Measurements from ENCODE around the gene RPAIN.
"Not testable (repeated sequence)": the region's sequence is repeated elsewhere in the genome, so short reads cannot be mapped to it uniquely, and the experiment has no call there.

The RPAIN gene

DNA sequence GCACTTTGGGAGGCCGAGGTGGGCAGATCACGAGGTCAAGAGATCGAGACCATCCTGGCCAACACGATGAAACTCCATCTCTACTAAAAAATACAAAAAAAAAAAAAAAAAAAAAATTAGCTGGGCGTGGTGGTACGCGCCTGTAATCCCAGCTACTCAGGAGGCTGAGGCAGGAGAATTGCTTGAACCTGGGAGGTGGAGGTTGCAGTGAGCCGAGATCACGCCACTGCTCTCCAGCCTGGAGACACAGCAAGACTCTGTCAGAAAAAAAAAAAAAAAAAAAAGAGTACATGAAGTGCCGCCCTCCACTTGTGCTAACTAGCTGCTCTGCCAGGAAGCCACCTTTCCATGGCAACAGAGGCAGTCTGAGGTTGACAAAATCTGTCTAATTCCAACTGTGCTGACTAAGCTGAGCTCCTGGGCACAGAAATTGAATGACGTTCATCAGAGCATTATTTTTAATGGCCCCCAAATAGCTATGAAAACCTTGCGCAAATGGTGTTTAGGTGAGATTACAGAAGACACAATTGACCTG is 15.9 kb downstream of the RPAIN start:
- POLR2A ChIA-PET = interaction anchor here (0.6 to 3.3 kb wide), 4 partner anchors 9 to 1537 kb away, joined by 3 to 21 read pairs (median 6); partner anchors contain the start of genes NUP88 and RPAIN
- H3K4me1 ChIP-seq (ENCODE audit: control insufficient read depth, insufficient read depth, low read length); H3K4me3 ChIP-seq (ENCODE audit: low read depth, low read length); H3K9me3 ChIP-seq (ENCODE audit: control insufficient read depth, insufficient read depth, low read depth, low read length): not testable (repeated sequence)
- H3K27ac ChIP-seq (ENCODE audit: extremely low read depth, low read depth, low read length) = 0 out of 2 replicates have a peak overlapping the region, but pooled peaks have one; percentile 21
- CTCF ChIA-PET = interaction anchor here (0.6 to 1.1 kb wide), 5 partner anchors 13 to 1109 kb away, joined by 3 to 4 read pairs (median 4); no protein-coding TSS in a partner anchor
- 0 out of 2 replicates have a peak, but pooled peaks have one; percentile 11 for TF ChIP-seq ZBTB17 (tag by site-specific recombination; IDR thresholded peaks at IDR 0.05)
- TF ChIP-seq, protein P1, sequence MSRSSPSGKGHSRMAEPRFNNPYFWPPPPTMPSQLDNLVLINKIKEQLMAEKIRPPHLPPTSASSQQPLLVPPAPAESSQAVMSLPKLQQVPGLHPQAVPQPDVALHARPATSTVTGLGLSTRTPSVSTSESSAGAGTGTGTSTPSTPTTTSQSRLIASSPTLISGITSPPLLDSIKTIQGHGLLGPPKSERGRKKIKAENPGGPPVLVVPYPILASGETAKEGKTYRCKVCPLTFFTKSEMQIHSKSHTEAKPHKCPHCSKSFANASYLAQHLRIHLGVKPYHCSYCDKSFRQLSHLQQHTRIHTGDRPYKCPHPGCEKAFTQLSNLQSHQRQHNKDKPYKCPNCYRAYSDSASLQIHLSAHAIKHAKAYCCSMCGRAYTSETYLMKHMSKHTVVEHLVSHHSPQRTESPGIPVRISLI (tag by site-specific recombination; IDR thresholded peaks at IDR 0.05) = peak; percentile 94
- TF ChIP-seq ZNF629 (tag by site-specific recombination; IDR thresholded peaks at IDR 0.05) = peak; percentile 31; the same call in 1 of the 2 replicates
- peak; percentile 61 for TF ChIP-seq ZNF600 (tag by site-specific recombination; IDR thresholded peaks at IDR 0.05)
- H3K36me3 ChIP-seq (ENCODE audit: control insufficient read depth in 2 of 2, insufficient read depth in 1 of 2, low read length in 2 of 2) = peaks cover 58 to 74% of the 10 kb centered on the region in 2 experiments

DNA sequence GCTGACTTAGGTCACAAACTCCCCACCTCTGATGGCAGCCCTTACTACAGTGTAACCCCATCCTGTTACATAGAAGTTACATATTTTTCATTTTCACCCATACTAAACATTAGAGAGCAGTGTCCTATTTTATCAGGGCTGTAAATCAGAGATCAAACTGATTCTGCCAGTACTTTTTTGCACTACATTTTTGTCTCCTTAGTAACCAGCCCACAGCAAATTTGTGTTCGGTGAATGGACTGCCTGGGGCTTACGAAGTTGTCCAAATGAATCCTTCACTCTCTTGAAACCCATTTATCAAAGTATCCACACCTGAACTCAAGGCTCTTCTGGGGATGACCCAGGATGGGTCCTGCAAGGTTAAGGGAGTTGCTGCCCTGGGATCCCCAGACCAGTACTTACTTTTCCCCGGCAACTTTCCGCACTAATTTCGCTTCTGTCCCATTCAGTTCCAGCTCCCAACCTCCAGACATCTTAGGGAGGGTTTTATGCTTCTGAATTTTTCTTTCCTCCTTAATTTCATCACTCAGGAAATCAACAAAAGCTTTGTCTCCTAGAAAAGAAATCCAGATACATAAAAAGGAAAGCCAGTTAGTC is 17.8 kb downstream of the RPAIN start:
- peak; percentile 61; the same call in 1 of the 2 replicates for TF ChIP-seq PRDM1 (tag by site-specific recombination; IDR thresholded peaks at IDR 0.05)
- no peak for TF ChIP-seq EGR2 (tag by site-specific recombination; IDR thresholded peaks at IDR 0.05; ENCODE audit: low read depth)
- TF ChIP-seq ZNF292 (tag by site-specific recombination; IDR thresholded peaks at IDR 0.05; ENCODE audit: borderline replicate concordance, low read depth) = no peak
- TF ChIP-seq ZNF114 (tag by site-specific recombination; IDR thresholded peaks at IDR 0.05) = no peak
- no peak for TF ChIP-seq ZNF426 (tag by site-specific recombination; IDR thresholded peaks at IDR 0.05)
- no peak for TF ChIP-seq ZNF843 (tag by site-specific recombination; IDR thresholded peaks at IDR 0.05)
- TF ChIP-seq ZEB2 (tag by site-specific recombination; IDR thresholded peaks at IDR 0.05) = no peak
- no peak for TF ChIP-seq SP3 (tag by site-specific recombination; IDR thresholded peaks at IDR 0.05)
- no peaks in the 10 kb centered on the region for H3K4me1 ChIP-seq (ENCODE audit: control insufficient read depth, insufficient read depth, low read length)
- H3K9me3 ChIP-seq (ENCODE audit: control insufficient read depth, insufficient read depth, low read depth, low read length) = no peaks in the 10 kb centered on the region
- peak overlapping the region; percentile 94 for H3K27ac ChIP-seq (ENCODE audit: extremely low read depth, low read depth, low read length)
- H3K36me3 ChIP-seq (ENCODE audit: control insufficient read depth in 2 of 2, insufficient read depth in 1 of 2, low read length in 2 of 2) = peaks cover 41 to 68% of the 10 kb centered on the region in 2 experiments
- ChIA-PET CTCF (interaction anchor here (0.6 to 3.7 kb wide), 11 partner anchors 8 to 140 kb away, joined by 3 to 26 read pairs (median 7); partner anchors contain the start of gene DHX33), POLR2A (interaction anchor here (0.9 to 1.4 kb wide), 2 partner anchors 18 to 47 kb away, joined by 3 read pairs; partner anchors contain the start of genes NUP88 and RPAIN)
- H3K4me3 ChIP-seq (ENCODE audit: low read depth, low read length) = peak overlapping the region; percentile 90

DNA sequence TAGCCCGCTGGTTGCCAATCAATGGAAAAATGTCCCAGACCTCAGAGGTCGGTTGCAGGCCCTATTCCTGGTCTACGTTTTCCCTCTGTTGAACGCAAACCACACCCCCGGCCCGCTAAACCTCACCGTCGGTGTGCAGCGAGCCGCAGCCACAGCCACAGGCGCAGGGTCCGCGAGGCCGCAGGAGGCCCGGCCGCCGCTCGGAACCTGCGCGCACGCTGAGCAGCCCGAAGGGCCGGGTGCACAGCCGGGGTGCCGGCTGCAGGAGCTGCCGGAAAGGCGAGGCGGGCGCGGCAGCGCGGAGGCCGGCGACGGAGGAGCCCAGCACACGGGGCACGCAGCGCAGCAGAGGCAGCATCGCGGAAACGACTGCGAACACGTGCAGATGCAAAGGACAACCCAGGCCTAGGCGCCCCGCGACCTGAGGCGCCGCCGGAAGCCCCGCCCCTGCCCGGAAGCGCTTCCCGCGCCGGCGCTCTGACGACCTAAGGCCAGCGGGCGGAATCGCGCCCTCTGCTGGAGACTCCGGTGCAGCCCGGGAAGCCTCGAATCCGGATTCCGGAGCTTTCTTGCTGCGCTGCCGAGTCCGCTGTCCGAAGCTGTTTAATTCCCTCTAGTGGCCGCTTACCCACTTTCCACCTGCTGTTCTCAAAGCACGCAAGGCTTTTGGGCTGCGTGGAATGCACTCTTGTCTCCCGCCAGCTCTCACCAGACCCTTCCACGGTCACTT is 18.9 kb downstream of the RPAIN start, which contains the start of gene C1QBP:
C1QBP (minus strand) TSS at position 440 of the 730 bp plus-strand sequence; CDS start at position 358, 82 bp downstream.
- no peaks in the 10 kb centered on the region for H3K4me1 ChIP-seq (ENCODE audit: control insufficient read depth, insufficient read depth, low read length)
- ChIA-PET CTCF (interaction anchor here (0.6 to 3.7 kb wide), 48 partner anchors 8 to 1649 kb away, joined by 3 to 26 read pairs (median 4); partner anchors contain the start of genes DHX33, ENO3, NUP88 and RPAIN), POLR2A (interaction anchor here (0.6 to 1.4 kb wide), 12 partner anchors 8 to 247 kb away, joined by 3 to 7 read pairs (median 4); partner anchors contain the start of genes DHX33, NUP88, RPAIN and ZNF594)
- no peaks in the 10 kb centered on the region for H3K9me3 ChIP-seq (ENCODE audit: control insufficient read depth, insufficient read depth, low read depth, low read length)
- H3K27ac ChIP-seq (ENCODE audit: extremely low read depth, low read depth, low read length) = peak within 1 kb of the TSS; percentile 94
- H3K4me3 ChIP-seq (ENCODE audit: low read depth, low read length) = peak within 1 kb of the TSS; percentile 90
- peaks cover 31 to 67% of the 10 kb centered on the region in 2 experiments for H3K36me3 ChIP-seq (ENCODE audit: control insufficient read depth in 2 of 2, insufficient read depth in 1 of 2, low read length in 2 of 2)
- TF ChIP-seq ZNF561 (tag by site-specific recombination; IDR thresholded peaks at IDR 0.05; ENCODE audit: borderline replicate concordance) (0 out of 2 replicates have a peak, but pooled peaks have one; percentile 39), ZIC2 (tag by site-specific recombination; IDR thresholded peaks at IDR 0.05) (0 out of 2 replicates have a peak, but pooled peaks have one; percentile 31), ZNF501 (tag by site-specific recombination; IDR thresholded peaks at IDR 0.05) (0 out of 2 replicates have a peak, but pooled peaks have one; percentile 45), ZNF707 (tag by site-specific recombination; IDR thresholded peaks at IDR 0.05) (no peak), ZNF677 (tag by site-specific recombination; IDR thresholded peaks at IDR 0.05) (0 out of 2 replicates have a peak, but pooled peaks have one; percentile 25), ZFP3 (tag by site-specific recombination; IDR thresholded peaks at IDR 0.05; ENCODE audit: low read depth) (no peak), ZSCAN30 (tag by site-specific recombination; IDR thresholded peaks at IDR 0.05) (peak; percentile 67)
- TF ChIP-seq, protein P2, sequence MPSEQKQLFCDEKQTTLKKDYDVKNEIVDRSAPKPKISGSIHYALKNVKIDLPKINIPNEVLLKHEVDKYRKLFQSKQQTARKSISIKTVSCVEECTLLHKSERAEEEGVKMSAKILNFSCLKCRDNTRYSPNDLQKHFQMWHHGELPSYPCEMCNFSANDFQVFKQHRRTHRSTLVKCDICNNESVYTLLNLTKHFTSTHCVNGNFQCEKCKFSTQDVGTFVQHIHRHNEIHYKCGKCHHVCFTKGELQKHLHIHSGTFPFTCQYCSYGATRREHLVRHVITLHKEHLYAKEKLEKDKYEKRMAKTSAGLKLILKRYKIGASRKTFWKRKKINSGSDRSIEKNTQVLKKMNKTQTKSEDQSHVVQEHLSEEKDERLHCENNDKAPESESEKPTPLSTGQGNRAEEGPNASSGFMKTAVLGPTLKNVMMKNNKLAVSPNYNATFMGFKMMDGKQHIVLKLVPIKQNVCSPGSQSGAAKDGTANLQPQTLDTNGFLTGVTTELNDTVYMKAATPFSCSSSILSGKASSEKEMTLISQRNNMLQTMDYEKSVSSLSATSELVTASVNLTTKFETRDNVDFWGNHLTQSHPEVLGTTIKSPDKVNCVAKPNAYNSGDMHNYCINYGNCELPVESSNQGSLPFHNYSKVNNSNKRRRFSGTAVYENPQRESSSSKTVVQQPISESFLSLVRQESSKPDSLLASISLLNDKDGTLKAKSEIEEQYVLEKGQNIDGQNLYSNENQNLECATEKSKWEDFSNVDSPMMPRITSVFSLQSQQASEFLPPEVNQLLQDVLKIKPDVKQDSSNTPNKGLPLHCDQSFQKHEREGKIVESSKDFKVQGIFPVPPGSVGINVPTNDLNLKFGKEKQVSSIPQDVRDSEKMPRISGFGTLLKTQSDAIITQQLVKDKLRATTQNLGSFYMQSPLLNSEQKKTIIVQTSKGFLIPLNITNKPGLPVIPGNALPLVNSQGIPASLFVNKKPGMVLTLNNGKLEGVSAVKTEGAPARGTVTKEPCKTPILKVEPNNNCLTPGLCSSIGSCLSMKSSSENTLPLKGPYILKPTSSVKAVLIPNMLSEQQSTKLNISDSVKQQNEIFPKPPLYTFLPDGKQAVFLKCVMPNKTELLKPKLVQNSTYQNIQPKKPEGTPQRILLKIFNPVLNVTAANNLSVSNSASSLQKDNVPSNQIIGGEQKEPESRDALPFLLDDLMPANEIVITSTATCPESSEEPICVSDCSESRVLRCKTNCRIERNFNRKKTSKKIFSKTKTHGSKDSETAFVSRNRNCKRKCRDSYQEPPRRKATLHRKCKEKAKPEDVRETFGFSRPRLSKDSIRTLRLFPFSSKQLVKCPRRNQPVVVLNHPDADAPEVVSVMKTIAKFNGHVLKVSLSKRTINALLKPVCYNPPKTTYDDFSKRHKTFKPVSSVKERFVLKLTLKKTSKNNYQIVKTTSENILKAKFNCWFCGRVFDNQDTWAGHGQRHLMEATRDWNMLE (tag by site-specific recombination; conservative IDR thresholded peaks at IDR 0.05; ENCODE audit: low read depth) = peak; percentile 40; the same call in 1 of the 2 replicates
- TF ChIP-seq, protein P3, sequence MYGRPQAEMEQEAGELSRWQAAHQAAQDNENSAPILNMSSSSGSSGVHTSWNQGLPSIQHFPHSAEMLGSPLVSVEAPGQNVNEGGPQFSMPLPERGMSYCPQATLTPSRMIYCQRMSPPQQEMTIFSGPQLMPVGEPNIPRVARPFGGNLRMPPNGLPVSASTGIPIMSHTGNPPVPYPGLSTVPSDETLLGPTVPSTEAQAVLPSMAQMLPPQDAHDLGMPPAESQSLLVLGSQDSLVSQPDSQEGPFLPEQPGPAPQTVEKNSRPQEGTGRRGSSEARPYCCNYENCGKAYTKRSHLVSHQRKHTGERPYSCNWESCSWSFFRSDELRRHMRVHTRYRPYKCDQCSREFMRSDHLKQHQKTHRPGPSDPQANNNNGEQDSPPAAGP (tag by site-specific recombination; IDR thresholded peaks at IDR 0.05) = peak; percentile 65

All from HEK293 (cell line).